ENCODE data around the gene RIC3. TPM values are rescaled to one million over a fixed set of nuclear protein-coding genes. Genes with fewer than 3 reads are reported as not detected.

RIC3 gene
- total RNA-seq, 1 donor from 2014 or later = 12.9 TPM

DNA sequence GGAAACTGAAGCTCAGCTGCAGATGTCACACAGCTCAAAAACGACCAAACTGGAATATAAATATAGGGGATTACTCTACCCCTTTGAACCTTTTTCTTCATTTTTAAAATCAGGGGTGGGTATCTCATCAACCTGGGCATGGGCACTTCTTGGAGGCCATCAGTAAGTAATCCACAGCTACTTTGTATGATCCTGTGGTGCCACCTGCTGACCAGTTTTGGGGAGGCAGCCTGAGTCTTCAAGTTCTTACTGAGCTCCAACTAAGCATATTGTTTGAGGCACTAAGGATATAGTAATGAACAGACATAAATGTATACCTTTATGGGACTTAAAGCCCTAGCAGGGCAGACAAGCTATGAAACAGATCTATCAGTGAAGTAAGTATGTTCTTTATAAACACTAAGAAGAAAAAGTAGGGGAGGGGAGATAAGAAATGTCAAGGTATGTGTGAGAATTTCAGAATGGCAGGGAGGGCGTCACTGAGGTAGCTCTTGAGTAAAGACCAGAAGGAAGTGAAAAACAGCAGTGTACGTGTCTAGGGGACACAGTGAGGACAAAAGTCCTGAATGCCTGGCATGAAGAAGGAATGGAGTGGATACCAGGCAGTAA is 69.4 kb downstream of the RIC3 start:
- Histone ChIP-seq H3K4me1 (no peaks in the 10 kb centered on the region), H3K27ac (no peak overlapping the region), H3K4me3 (no peak overlapping the region), H3K9me3 (no peaks in the 10 kb centered on the region), H3K27me3 (no peaks in the 10 kb centered on the region), H3K36me3 (no peaks in the 10 kb centered on the region)
- ATAC-seq (peak; percentile 67), DNase-seq (no peak)
- TF ChIP-seq, protein P1, sequence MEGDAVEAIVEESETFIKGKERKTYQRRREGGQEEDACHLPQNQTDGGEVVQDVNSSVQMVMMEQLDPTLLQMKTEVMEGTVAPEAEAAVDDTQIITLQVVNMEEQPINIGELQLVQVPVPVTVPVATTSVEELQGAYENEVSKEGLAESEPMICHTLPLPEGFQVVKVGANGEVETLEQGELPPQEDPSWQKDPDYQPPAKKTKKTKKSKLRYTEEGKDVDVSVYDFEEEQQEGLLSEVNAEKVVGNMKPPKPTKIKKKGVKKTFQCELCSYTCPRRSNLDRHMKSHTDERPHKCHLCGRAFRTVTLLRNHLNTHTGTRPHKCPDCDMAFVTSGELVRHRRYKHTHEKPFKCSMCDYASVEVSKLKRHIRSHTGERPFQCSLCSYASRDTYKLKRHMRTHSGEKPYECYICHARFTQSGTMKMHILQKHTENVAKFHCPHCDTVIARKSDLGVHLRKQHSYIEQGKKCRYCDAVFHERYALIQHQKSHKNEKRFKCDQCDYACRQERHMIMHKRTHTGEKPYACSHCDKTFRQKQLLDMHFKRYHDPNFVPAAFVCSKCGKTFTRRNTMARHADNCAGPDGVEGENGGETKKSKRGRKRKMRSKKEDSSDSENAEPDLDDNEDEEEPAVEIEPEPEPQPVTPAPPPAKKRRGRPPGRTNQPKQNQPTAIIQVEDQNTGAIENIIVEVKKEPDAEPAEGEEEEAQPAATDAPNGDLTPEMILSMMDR (IDR thresholded peaks at IDR 0.05) = peak; percentile 85
- intact Hi-C loops (cut with DNase I) = loop anchor here (10.0 kb wide), 1 partner anchor 65 kb away; no protein-coding TSS in a partner anchor

DNA sequence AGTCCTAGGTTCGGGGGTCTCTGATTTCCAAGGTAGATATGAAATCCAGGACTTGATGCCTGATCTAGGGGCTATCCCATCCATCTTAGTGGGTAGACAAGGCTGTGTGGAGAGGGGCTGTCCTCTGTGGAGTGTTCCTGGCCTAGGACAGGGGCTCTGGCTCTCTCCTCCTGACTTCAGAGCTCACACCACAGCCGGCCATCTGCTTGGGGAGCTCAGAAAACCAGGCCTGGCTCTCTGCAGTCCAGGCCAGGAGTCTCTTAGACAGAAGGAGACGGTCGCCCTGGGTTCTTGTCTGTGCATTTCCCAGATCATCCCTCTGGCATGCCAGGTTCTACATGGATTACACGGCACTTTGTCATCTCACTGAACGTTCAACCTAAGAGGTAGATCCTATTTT is 69.9 kb downstream of the RIC3 start:
- H3K36me3 ChIP-seq = no peaks in the 10 kb centered on the region

DNA sequence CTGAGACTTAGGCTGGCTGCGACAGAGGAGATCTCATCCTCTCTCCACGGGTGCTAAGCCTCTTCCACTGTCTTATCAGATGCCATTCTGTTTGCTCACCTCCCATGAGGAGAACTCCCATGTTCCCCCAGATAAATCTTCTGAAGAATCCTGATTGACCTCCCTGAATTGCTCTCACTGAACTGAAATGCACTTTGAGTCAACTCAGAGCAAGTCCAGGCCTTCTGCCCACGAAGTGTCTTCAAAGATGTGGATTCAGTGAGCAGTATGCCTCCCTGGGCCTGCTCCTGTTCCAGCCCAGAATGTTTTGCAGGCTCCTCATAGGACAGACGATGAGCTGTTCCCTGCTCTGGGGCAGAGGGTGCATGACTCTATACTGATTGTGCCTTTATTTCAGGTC is 70.5 kb downstream of the RIC3 start:
- DNase-seq (no peak), ATAC-seq (no peak)
- Histone ChIP-seq H3K27ac (no peak overlapping the region), H3K4me1 (no peaks in the 10 kb centered on the region), H3K4me3 (no peak overlapping the region), H3K27me3 (no peaks in the 10 kb centered on the region), H3K36me3 (no peaks in the 10 kb centered on the region), H3K9me3 (no peaks in the 10 kb centered on the region)
- intact Hi-C loops (cut with DNase I) = loop anchor here (10.0 kb wide), 1 partner anchor 64 kb away; no protein-coding TSS in a partner anchor
- TF ChIP-seq, protein P1 (IDR thresholded peaks at IDR 0.05) = no peak

More for the DNA sequence above, 69.9 kb downstream of the RIC3 start:
- H3K4me1 ChIP-seq = no peaks in the 10 kb centered on the region
- TF ChIP-seq, protein P1 (IDR thresholded peaks at IDR 0.05) = no peak
- intact Hi-C loops (cut with DNase I) = loop anchor here (10.0 kb wide), 1 partner anchor 64 kb away; no protein-coding TSS in a partner anchor
- ATAC-seq (no peak), DNase-seq (no peak)
- H3K9me3 ChIP-seq = no peaks in the 10 kb centered on the region
- no peaks in the 10 kb centered on the region for H3K27me3 ChIP-seq
- no peak overlapping the region for H3K27ac ChIP-seq
- H3K4me3 ChIP-seq = no peak overlapping the region

DNA sequence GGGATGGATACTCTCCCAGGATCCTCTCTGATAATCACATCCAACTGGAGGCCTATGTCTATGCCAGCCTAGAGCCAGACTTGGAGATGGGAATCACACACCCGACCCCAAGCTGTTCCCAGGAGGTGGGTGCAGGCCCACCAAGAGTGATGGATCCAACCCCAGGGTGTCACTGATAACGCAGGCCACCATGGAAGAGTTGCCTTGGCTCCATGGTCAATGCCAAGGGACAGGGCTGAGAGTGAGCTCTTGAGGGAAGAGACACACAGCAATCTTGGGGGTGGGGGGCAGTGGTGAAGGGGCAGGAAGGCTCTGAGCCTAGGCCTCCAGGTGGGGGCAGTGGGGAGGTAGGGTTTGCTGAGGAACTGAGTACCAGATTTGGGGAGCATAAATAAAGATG is 70.9 kb downstream of the RIC3 start:
- Histone ChIP-seq H3K4me1 (no peaks in the 10 kb centered on the region), H3K27ac (no peak overlapping the region), H3K4me3 (no peak overlapping the region), H3K9me3 (no peaks in the 10 kb centered on the region), H3K36me3 (no peaks in the 10 kb centered on the region), H3K27me3 (no peaks in the 10 kb centered on the region)
- TF ChIP-seq, protein P1 (IDR thresholded peaks at IDR 0.05) = no peak
- DNase-seq = no peak
- intact Hi-C loops (cut with DNase I) = loop anchor here (10.0 kb wide), 1 partner anchor 63 kb away; no protein-coding TSS in a partner anchor
- ATAC-seq = no peak

DNA sequence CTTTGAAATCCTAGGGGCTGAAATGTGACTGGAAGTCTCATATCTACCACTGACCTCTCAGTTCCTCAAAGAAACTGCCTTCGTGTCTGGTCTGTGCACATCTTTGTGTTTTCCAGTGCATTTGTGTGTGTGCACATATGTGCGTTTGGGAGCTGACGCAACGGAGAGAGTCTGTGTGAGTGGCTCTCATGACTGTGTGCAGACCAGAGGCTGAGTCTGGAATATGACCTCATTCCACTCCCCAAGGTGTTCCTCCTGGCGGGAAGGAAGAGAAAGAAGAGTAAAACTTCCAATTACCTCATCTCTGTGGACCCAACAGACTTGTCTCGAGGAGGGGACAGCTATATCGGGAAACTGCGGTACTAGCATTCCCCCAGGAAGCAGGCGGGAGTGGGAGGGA is 71.4 kb downstream of the RIC3 start:
- H3K4me3 ChIP-seq = no peak overlapping the region
- no peaks in the 10 kb centered on the region for H3K4me1 ChIP-seq
- DNase-seq (no peak), ATAC-seq (no peak)
- no peak overlapping the region for H3K27ac ChIP-seq
- TF ChIP-seq, protein P1 (IDR thresholded peaks at IDR 0.05) = no peak
- no peaks in the 10 kb centered on the region for H3K36me3 ChIP-seq
- no peaks in the 10 kb centered on the region for H3K27me3 ChIP-seq
- no peaks in the 10 kb centered on the region for H3K9me3 ChIP-seq
- intact Hi-C loops (cut with DNase I) = loop anchor here (10.0 kb wide), 1 partner anchor 63 kb away; no protein-coding TSS in a partner anchor
